Choroid plexus epithelial cell (primary cell): Measurements from ENCODE around the gene IFIH1.

Experiments used
- DNase-seq: peaks from one replicate; pipeline ENCODE4 v3.0.0-alpha.2; 2010; ENCODE audit warnings: low read depth
- H3K4me3 ChIP-seq: 2 replicates; pipeline ENCODE4 v1.5.1; 2011; ENCODE audit warnings: low read depth, mild to moderate bottlenecking, control low read depth, low read length, moderate library complexity
- TF ChIP-seq, protein P1 (sequence below): conservative IDR thresholded peaks from 2 replicates; pipeline ENCODE4 v1.5.1; 2011; ENCODE audit warnings: low read depth, mild to moderate bottlenecking, control low read depth, inconsistent platforms, low read length, moderate library complexity

The IFIH1 gene

DNA sequence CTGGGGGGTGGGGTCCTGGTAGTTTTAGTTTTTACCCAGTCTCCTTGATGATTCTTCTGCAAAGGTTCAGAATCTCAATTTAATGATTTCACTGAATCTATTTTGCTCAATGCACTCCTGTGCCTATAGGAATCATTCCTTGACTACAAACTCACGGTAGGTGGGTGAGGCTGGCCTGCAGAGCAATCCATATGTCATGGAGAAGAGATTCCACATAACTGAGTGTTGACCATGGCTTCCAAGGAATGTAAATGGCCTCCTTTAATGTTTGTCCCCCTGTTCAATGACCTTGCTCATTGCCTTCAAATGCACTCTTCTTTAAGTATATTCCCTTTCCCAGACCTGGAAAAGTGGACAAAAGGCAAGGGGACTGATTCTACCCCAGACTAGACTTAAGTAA, 87.7 kb downstream of the IFIH1 start:
- no peak overlapping the region for H3K4me3 ChIP-seq
- no peak for DNase-seq
- TF ChIP-seq, protein P1, sequence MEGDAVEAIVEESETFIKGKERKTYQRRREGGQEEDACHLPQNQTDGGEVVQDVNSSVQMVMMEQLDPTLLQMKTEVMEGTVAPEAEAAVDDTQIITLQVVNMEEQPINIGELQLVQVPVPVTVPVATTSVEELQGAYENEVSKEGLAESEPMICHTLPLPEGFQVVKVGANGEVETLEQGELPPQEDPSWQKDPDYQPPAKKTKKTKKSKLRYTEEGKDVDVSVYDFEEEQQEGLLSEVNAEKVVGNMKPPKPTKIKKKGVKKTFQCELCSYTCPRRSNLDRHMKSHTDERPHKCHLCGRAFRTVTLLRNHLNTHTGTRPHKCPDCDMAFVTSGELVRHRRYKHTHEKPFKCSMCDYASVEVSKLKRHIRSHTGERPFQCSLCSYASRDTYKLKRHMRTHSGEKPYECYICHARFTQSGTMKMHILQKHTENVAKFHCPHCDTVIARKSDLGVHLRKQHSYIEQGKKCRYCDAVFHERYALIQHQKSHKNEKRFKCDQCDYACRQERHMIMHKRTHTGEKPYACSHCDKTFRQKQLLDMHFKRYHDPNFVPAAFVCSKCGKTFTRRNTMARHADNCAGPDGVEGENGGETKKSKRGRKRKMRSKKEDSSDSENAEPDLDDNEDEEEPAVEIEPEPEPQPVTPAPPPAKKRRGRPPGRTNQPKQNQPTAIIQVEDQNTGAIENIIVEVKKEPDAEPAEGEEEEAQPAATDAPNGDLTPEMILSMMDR = no peak

DNA sequence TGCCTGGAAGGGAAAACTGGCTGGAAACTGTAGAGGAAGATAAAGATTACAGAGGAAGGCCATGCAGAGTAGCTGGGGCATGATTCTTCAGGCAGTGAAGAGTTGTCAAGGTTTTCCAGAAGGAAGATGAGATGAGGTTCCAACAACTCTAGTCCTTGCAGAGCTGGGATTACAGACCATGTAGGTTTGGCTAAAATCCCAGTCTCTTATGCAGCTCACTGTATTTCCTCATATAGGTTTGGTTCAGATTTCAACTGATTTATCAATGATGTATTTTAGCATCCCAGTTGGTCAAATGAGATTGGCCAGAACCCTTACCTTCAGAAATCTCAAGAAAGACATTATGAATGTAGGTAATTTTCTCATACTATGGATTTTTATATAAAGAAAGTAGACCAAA, 91.6 kb downstream of the IFIH1 start:
- DNase-seq = peak; percentile 47
- no peak overlapping the region for H3K4me3 ChIP-seq
- TF ChIP-seq, protein P1 = no peak

DNA sequence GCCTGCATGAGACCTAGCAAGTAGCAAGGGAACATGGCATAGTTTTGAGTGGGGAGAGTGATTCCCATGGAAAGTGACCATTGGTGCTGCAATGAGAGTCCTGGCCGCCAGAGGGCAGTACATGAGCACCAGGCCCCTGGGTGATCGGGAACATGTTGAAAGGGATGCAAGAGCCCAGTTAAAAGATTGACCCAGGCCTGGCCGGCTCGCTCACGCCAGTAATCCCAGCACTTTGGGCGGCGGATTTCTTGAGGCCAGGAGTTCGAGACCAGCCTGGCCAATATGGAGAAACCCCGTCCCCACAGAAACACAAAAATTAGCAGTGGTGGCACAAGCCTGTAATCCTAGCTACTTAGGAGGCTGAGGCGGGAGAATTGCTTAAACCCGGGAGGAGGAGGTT, 97.4 kb downstream of the IFIH1 start:
- H3K4me3 ChIP-seq = no peak overlapping the region
- TF ChIP-seq, protein P1 = peak; percentile 95
- DNase-seq = peak; percentile 79

DNA sequence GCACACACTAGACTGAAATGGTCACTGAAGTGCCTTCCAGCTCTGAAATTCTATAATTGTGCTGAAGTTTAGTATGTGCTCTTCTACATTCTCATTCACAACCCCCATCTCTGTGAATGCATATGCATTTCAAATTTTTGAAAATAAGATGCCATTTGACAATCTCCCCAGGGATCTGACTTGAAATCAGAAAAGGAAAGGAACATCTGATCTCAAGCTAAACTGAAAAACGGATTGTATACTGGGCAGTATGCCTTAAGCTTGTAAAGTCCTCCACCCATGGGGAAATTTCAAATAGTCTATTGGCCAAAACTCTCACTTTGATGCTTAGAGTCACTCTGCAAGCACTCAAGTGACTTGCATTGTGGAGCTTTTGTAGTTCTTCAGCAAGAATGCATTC, 98.1 kb downstream of the IFIH1 start:
- no peak for DNase-seq
- TF ChIP-seq, protein P1 = no peak

DNA sequence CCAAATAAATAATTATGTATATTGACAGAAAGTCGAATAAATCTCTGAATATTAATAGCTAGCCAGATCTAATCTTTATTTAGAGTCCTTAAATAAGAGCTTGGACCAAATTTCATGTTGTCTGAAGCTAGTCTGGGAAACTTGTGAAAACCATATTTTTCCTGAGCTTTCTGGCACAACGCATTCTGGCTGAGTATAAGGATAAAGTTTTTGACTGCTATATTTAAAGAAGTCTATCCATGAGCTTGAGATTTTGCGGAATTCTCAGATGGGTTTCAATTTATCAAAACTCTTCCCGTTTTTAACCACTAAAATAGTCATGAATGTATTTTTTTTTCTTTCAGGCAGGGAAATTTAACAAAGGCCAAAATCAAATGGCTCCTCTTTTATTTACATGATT, 99.1 kb downstream of the IFIH1 start:
- TF ChIP-seq, protein P1 = no peak
- no peak for DNase-seq

More for the DNA sequence above, 98.1 kb downstream of the IFIH1 start:
- no peak overlapping the region for H3K4me3 ChIP-seq

DNA sequence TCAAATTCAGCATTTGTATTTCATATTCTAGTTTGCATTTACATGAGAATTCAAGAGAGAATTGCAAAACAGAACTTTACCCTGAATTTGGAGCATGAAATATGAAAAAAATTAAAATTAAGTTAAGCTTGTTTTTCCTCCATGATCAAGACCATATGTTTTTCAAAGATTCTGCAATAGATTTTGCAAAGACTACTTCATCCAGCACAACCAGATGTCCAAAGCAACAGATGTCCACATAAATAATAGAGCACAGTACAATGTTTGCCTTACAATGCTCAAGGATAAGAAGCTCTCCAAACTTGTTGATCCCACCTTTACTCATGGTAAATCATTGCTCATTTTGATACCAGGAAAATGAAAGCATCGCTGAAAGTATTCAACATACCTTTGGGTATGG, 100.9 kb downstream of the IFIH1 start:
- H3K4me3 ChIP-seq = no peak overlapping the region
- TF ChIP-seq, protein P1 = no peak
- no peak for DNase-seq

More for the DNA sequence above, 99.1 kb downstream of the IFIH1 start:
- H3K4me3 ChIP-seq = no peak overlapping the region
